Measurements from ENCODE around the gene PDE6B. TPM values are rescaled to one million over a fixed set of nuclear protein-coding genes. Genes with fewer than 3 reads are reported as not detected.

Gene PDE6B
- total RNA-seq, 1 experiment from 2014 or later: not detected

DNA sequence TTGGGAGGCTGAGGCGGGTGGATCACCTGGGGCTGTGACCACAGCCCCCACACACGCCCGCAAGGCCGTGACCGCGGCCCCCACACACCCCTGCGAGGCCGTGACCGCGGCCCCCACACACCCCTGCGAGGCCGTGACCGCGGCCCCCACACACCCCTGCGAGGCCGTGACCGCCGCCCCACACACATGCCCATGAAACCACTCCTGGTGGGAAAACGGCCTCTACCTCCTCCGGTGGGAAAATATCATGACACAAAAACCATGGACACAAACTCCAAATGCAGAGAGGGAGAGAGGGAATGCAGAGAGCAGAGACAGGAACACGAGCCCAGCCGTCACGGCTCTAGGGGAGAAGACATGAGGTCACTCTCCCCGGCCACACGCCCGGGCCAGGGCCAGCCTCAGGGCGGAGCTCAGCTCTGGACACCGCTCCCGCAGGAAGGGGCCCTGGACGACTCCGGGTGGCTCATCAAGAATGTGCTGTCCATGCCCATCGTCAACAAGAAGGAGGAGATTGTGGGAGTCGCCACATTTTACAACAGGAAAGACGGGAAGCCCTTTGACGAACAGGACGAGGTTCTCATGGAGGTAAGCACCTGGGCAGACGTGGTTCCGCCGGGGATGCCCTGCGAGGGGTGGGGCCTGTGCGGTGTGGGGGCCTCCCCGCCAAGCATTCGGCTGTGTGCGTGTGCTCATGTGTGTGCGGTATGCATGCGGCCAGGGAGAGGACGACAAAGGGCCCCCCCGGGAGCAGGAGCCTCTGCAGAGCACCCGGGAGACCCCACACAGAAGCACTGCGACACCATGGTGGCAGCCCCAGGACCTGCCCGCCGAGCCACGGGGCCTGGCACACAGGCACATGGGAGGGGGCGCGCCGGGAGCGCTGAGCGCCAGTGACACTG, 31.3 kb downstream of the PDE6B start:
- POLR2A ChIA-PET (ENCODE audit: unreplicated experiment): no interaction called here
- Histone ChIP-seq H3K9me3 (ENCODE audit: low read length) (no peaks in the 10 kb centered on the region), H2AFZ (ENCODE audit: low read length) (no peak overlapping the region), H3K9me2 (replicated peaks; ENCODE audit: low read length) (no peaks in the 10 kb centered on the region), H3K27me3 (ENCODE audit: low read length) (no peaks in the 10 kb centered on the region), H3K4me3 (ENCODE audit: low read length) (no peak overlapping the region), H4K20me1 (ENCODE audit: low read length) (no peaks in the 10 kb centered on the region), H3F3A (ENCODE audit: low read length, unreplicated experiment) (no peaks in the 10 kb centered on the region), H3K79me2 (ENCODE audit: low read length) (no peaks in the 10 kb centered on the region), H3K36me3 (ENCODE audit: low read depth, low read length) (no peaks in the 10 kb centered on the region), H3K4me2 (ENCODE audit: low read length) (no peak overlapping the region), H3K4me1 (ENCODE audit: insufficient read depth, low read length) (no peaks in the 10 kb centered on the region), H3K9ac (ENCODE audit: low read length) (no peak overlapping the region), H3K27ac (ENCODE audit: low read length) (no peak overlapping the region)
- TF ChIP-seq EZH2phosphoT487 (IDR thresholded peaks at IDR 0.05; ENCODE audit: borderline replicate concordance, low read length) (no peak), EZH2 (IDR thresholded peaks at IDR 0.05; ENCODE audit: low read length, unreplicated experiment) (no peak)
- TF ChIP-seq, protein P1, sequence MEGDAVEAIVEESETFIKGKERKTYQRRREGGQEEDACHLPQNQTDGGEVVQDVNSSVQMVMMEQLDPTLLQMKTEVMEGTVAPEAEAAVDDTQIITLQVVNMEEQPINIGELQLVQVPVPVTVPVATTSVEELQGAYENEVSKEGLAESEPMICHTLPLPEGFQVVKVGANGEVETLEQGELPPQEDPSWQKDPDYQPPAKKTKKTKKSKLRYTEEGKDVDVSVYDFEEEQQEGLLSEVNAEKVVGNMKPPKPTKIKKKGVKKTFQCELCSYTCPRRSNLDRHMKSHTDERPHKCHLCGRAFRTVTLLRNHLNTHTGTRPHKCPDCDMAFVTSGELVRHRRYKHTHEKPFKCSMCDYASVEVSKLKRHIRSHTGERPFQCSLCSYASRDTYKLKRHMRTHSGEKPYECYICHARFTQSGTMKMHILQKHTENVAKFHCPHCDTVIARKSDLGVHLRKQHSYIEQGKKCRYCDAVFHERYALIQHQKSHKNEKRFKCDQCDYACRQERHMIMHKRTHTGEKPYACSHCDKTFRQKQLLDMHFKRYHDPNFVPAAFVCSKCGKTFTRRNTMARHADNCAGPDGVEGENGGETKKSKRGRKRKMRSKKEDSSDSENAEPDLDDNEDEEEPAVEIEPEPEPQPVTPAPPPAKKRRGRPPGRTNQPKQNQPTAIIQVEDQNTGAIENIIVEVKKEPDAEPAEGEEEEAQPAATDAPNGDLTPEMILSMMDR (conservative IDR thresholded peaks at IDR 0.05; ENCODE audit: low read depth, low read length): no peak
- ATAC-seq: no peak
- no TSS peak for BruUV-seq (replicated peaks)
- intact Hi-C loops (cut with micrococcal nuclease): no loop called here
- CTCF ChIA-PET: no interaction called here
- DNase-seq: no peak

DNA sequence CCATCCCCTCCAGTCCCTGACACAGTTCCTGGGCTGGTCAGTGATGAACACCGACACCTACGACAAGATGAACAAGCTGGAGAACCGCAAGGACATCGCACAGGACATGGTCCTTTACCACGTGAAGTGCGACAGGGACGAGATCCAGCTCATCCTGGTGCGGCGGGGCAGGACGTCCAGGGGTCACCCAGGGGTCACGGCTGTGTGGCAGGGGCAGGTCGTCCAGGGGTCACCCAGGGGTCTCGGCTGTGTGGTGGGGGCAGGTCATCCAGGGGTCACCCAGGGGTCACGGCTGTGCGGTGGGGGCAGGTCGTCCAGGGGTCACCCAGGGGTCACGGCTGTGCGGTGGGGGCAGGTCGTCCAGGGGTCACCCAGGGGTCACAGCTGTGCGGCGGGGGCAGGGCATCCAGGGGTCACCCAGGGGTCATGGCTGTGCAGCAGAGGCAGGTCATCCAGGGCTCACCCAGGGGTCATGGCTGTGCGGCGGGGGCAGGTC, 32.0 kb downstream of the PDE6B start:
- H3K36me3 ChIP-seq (ENCODE audit: low read depth, low read length): no peaks in the 10 kb centered on the region

More for the DNA sequence above, 32.0 kb downstream of the PDE6B start:
- H3K79me2 ChIP-seq (ENCODE audit: low read length): no peaks in the 10 kb centered on the region
- H3F3A ChIP-seq (ENCODE audit: low read length, unreplicated experiment): no peaks in the 10 kb centered on the region
- TF ChIP-seq EZH2 (IDR thresholded peaks at IDR 0.05; ENCODE audit: low read length, unreplicated experiment) (no peak), EZH2phosphoT487 (IDR thresholded peaks at IDR 0.05; ENCODE audit: borderline replicate concordance, low read length) (no peak)
- TF ChIP-seq, protein P1 (conservative IDR thresholded peaks at IDR 0.05; ENCODE audit: low read depth, low read length): no peak
- H3K4me1 ChIP-seq (ENCODE audit: insufficient read depth, low read length): no peaks in the 10 kb centered on the region
- no TSS peak for BruUV-seq (replicated peaks)
- H4K20me1 ChIP-seq (ENCODE audit: low read length): no peaks in the 10 kb centered on the region
- no peaks in the 10 kb centered on the region for H3K9me2 ChIP-seq (replicated peaks; ENCODE audit: low read length)
- H3K9me3 ChIP-seq (ENCODE audit: low read length): no peaks in the 10 kb centered on the region
- ChIA-PET CTCF (no interaction called here), POLR2A (ENCODE audit: unreplicated experiment) (no interaction called here)
- no peaks in the 10 kb centered on the region for H3K27me3 ChIP-seq (ENCODE audit: low read length)
- H3K4me2 ChIP-seq (ENCODE audit: low read length): no peak overlapping the region
- H2AFZ ChIP-seq (ENCODE audit: low read length): no peak overlapping the region
- H3K27ac ChIP-seq (ENCODE audit: low read length): no peak overlapping the region
- ATAC-seq: no peak
- no peak for DNase-seq
- H3K4me3 ChIP-seq (ENCODE audit: low read length): no peak overlapping the region
- no peak overlapping the region for H3K9ac ChIP-seq (ENCODE audit: low read length)
- intact Hi-C loops (cut with micrococcal nuclease): no loop called here

Measured in PC-3 (cell line).